IPS-20b (cell line): ENCODE measurements around the gene LIMCH1.

ENCODE experiments used
- H3K27ac ChIP-seq: one replicate; pipeline ENCODE4 v1.5.1; 2013; ENCODE audit warnings: low read length
- H3K27me3 ChIP-seq: 2 replicates; pipeline ENCODE4 v1.6.1; 2013; ENCODE audit warnings: mild to moderate bottlenecking, low read length, inconsistent platforms; ENCODE audit not compliant: insufficient read depth
- H3K36me3 ChIP-seq: 2 replicates; pipeline ENCODE4 v1.6.1; 2013; ENCODE audit warnings: low read depth, mild to moderate bottlenecking, inconsistent platforms, low read length, moderate library complexity; ENCODE audit not compliant: insufficient read depth
- H3K4me1 ChIP-seq: 2 replicates; pipeline ENCODE4 v1.6.1; 2013; ENCODE audit warnings: mild to moderate bottlenecking, control low read depth, inconsistent platforms, low read length, moderate library complexity; ENCODE audit not compliant: insufficient read depth
- H3K4me3 ChIP-seq: 2 replicates; pipeline ENCODE4 v1.5.1; 2013; ENCODE audit warnings: mild to moderate bottlenecking, low read length, inconsistent platforms
- H3K9ac ChIP-seq: 2 replicates; pipeline ENCODE4 v1.6.1; 2013; ENCODE audit warnings: low read depth, mild to moderate bottlenecking, inconsistent platforms, low read length, moderate library complexity
- H3K9me3 ChIP-seq: 2 replicates; pipeline ENCODE4 v1.6.1; 2013; ENCODE audit warnings: mild to moderate bottlenecking, low read depth, low read length, inconsistent platforms; ENCODE audit not compliant: insufficient read depth

Gene LIMCH1

GRCh38 chr4:41546638-41547037 lies 8.7 kb downstream of the LIMCH1 start:
- Histone ChIP-seq H3K9ac (no peak overlapping the region), H3K4me1 (peaks cover 10% of the 10 kb centered on the region; the same call in 1 of the 2 replicates), H3K27me3 (no peaks in the 10 kb centered on the region), H3K36me3 (no peaks in the 10 kb centered on the region), H3K4me3 (no peak overlapping the region), H3K9me3 (no peaks in the 10 kb centered on the region), H3K27ac (no peak overlapping the region)

- H3K27me3 ChIP-seq, result no peaks in the 10 kb centered on the region
- no peak overlapping the region for H3K9ac ChIP-seq
- H3K27ac ChIP-seq, result no peak overlapping the region
- H3K4me3 ChIP-seq, result no peak overlapping the region
- no peaks in the 10 kb centered on the region for H3K9me3 ChIP-seq
- H3K36me3 ChIP-seq, result no peaks in the 10 kb centered on the region
- H3K4me1 ChIP-seq, result no peaks in the 10 kb centered on the region
Measured at GRCh38 chr4:41548305-41548880, 10.4 kb downstream of the LIMCH1 start.

- Histone ChIP-seq H3K27ac (no peak overlapping the region), H3K4me3 (no peak overlapping the region), H3K27me3 (no peaks in the 10 kb centered on the region), H3K9ac (no peak overlapping the region), H3K36me3 (no peaks in the 10 kb centered on the region), H3K9me3 (no peaks in the 10 kb centered on the region), H3K4me1 (no peaks in the 10 kb centered on the region)
Measured at GRCh38 chr4:41549478-41549877, 11.5 kb downstream of the LIMCH1 start.

- no peak overlapping the region for H3K9ac ChIP-seq
- H3K27me3 ChIP-seq, result no peaks in the 10 kb centered on the region
- no peak overlapping the region for H3K4me3 ChIP-seq
- no peaks in the 10 kb centered on the region for H3K36me3 ChIP-seq
- no peaks in the 10 kb centered on the region for H3K9me3 ChIP-seq
- no peak overlapping the region for H3K27ac ChIP-seq
- H3K4me1 ChIP-seq, result no peaks in the 10 kb centered on the region
Measured at GRCh38 chr4:41550308-41550707, 12.4 kb downstream of the LIMCH1 start.

GRCh38 chr4:41551536-41551935 lies 13.6 kb downstream of the LIMCH1 start:
- no peak overlapping the region for H3K4me3 ChIP-seq
- no peaks in the 10 kb centered on the region for H3K36me3 ChIP-seq
- no peaks in the 10 kb centered on the region for H3K4me1 ChIP-seq
- no peaks in the 10 kb centered on the region for H3K27me3 ChIP-seq
- H3K9ac ChIP-seq, result no peak overlapping the region
- no peak overlapping the region for H3K27ac ChIP-seq
- H3K9me3 ChIP-seq, result no peaks in the 10 kb centered on the region

GRCh38 chr4:41554905-41555304 lies 16.9 kb downstream of the LIMCH1 start:
- no peaks in the 10 kb centered on the region for H3K36me3 ChIP-seq
- H3K9me3 ChIP-seq, result no peaks in the 10 kb centered on the region
- no peak overlapping the region for H3K4me3 ChIP-seq
- 0 out of 2 replicates have a peak, but pooled peaks cover under 1% of the 10 kb centered on the region for H3K4me1 ChIP-seq
- H3K9ac ChIP-seq, result no peak overlapping the region
- H3K27me3 ChIP-seq, result no peaks in the 10 kb centered on the region
- H3K27ac ChIP-seq, result no peak overlapping the region

GRCh38 chr4:41556526-41556925 lies 18.6 kb downstream of the LIMCH1 start:
- Histone ChIP-seq H3K27ac (no peak overlapping the region), H3K9ac (no peak overlapping the region), H3K9me3 (no peaks in the 10 kb centered on the region), H3K36me3 (no peaks in the 10 kb centered on the region), H3K27me3 (no peaks in the 10 kb centered on the region), H3K4me3 (no peak overlapping the region), H3K4me1 (0 out of 2 replicates have a peak, but pooled peaks cover 4% of the 10 kb centered on the region)

GRCh38 chr4:41559940-41560516 lies 22.1 kb downstream of the LIMCH1 start:
- H3K4me3 ChIP-seq, result no peak overlapping the region
- no peaks in the 10 kb centered on the region for H3K36me3 ChIP-seq
- no peaks in the 10 kb centered on the region for H3K9me3 ChIP-seq
- H3K27me3 ChIP-seq, result no peaks in the 10 kb centered on the region
- H3K27ac ChIP-seq, result no peak overlapping the region
- H3K9ac ChIP-seq, result no peak overlapping the region
- H3K4me1 ChIP-seq, result 0 out of 2 replicates have a peak, but pooled peaks cover 4% of the 10 kb centered on the region

- 0 out of 2 replicates have a peak, but pooled peaks cover 4% of the 10 kb centered on the region for H3K4me1 ChIP-seq
- H3K4me3 ChIP-seq, result no peak overlapping the region
- no peak overlapping the region for H3K27ac ChIP-seq
- no peaks in the 10 kb centered on the region for H3K27me3 ChIP-seq
- H3K9me3 ChIP-seq, result no peaks in the 10 kb centered on the region
- no peak overlapping the region for H3K9ac ChIP-seq
- no peaks in the 10 kb centered on the region for H3K36me3 ChIP-seq
Measured at GRCh38 chr4:41561244-41561643, 23.3 kb downstream of the LIMCH1 start.

- no peaks in the 10 kb centered on the region for H3K9me3 ChIP-seq
- H3K4me3 ChIP-seq, result no peak overlapping the region
- no peaks in the 10 kb centered on the region for H3K27me3 ChIP-seq
- no peak overlapping the region for H3K9ac ChIP-seq
- no peak overlapping the region for H3K27ac ChIP-seq
- H3K4me1 ChIP-seq, result no peaks in the 10 kb centered on the region
- no peaks in the 10 kb centered on the region for H3K36me3 ChIP-seq
Measured at GRCh38 chr4:41567186-41567585, 29.2 kb downstream of the LIMCH1 start.

- no peaks in the 10 kb centered on the region for H3K36me3 ChIP-seq
- H3K9ac ChIP-seq, result no peak overlapping the region
- H3K9me3 ChIP-seq, result no peaks in the 10 kb centered on the region
- H3K4me3 ChIP-seq, result no peak overlapping the region
- no peak overlapping the region for H3K27ac ChIP-seq
- H3K27me3 ChIP-seq, result no peaks in the 10 kb centered on the region
- no peaks in the 10 kb centered on the region for H3K4me1 ChIP-seq
Measured at GRCh38 chr4:41568363-41568762, 30.4 kb downstream of the LIMCH1 start.

GRCh38 chr4:41569961-41570360 lies 32.0 kb downstream of the LIMCH1 start:
- Histone ChIP-seq H3K9ac (no peak overlapping the region), H3K36me3 (no peaks in the 10 kb centered on the region), H3K9me3 (no peaks in the 10 kb centered on the region), H3K27ac (no peak overlapping the region), H3K4me3 (no peak overlapping the region), H3K4me1 (no peaks in the 10 kb centered on the region), H3K27me3 (no peaks in the 10 kb centered on the region)
